ENCODE results near the gene ADAM22.

DNA sequence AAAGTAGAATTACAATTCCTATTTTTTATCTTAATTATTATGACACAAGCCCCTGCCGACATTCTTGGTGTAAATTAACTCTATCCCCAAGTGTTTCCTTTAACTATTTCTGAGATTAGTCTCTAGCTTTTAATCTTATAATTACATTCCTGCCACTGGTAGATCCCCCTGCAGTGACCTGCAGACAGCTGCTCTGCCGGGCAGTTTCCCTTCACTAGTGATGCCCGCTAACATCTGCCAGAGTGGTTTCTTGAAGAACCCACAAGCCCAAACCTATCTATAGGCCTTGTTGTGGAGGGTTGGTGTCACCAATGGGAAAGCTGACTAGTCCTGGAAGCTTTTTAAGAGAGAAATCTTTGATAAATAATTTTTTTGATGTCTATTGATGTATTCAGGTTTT, 50.0 kb downstream of the ADAM22 start:
- TF ChIP-seq, protein P1, sequence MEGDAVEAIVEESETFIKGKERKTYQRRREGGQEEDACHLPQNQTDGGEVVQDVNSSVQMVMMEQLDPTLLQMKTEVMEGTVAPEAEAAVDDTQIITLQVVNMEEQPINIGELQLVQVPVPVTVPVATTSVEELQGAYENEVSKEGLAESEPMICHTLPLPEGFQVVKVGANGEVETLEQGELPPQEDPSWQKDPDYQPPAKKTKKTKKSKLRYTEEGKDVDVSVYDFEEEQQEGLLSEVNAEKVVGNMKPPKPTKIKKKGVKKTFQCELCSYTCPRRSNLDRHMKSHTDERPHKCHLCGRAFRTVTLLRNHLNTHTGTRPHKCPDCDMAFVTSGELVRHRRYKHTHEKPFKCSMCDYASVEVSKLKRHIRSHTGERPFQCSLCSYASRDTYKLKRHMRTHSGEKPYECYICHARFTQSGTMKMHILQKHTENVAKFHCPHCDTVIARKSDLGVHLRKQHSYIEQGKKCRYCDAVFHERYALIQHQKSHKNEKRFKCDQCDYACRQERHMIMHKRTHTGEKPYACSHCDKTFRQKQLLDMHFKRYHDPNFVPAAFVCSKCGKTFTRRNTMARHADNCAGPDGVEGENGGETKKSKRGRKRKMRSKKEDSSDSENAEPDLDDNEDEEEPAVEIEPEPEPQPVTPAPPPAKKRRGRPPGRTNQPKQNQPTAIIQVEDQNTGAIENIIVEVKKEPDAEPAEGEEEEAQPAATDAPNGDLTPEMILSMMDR (IDR thresholded peaks at IDR 0.05), result no peak
- TF ChIP-seq POLR2A (IDR thresholded peaks at IDR 0.05), result no peak
